GM18907 (cell line): Measurements from ENCODE around the gene POTEG.
"Not testable (repeated sequence)": the region's sequence is repeated elsewhere in the genome, so short reads cannot be mapped to it uniquely, and the experiment has no call there.

Source experiments
- ATAC-seq: cut with Tn5 transposase; IDR thresholded peaks from one replicate; pipeline ENCODE4 v1.9.1; 2021; ENCODE audit warnings: mild to moderate bottlenecking, moderate library complexity; ENCODE audit not compliant: unreplicated experiment

The POTEG gene

GRCh38 chr14:19434241-19434640, at the start of gene POTEG:
Gene POTEG (minus strand): TSS chr14:19434341. CDS start chr14:19434289, 52 bp downstream.
- ATAC-seq, result not testable (repeated sequence)

- ATAC-seq, result not testable (repeated sequence)
Measured at GRCh38 chr14:19482093-19482492, 48.0 kb upstream of the POTEG start.

GRCh38 chr14:19481421-19481820, 47.3 kb upstream of the POTEG start:
- not testable (repeated sequence) for ATAC-seq

GRCh38 chr14:19480491-19480890, 46.4 kb upstream of the POTEG start:
- not testable (repeated sequence) for ATAC-seq

- ATAC-seq, result not testable (repeated sequence)
Measured at GRCh38 chr14:19445761-19446160, 11.6 kb upstream of the POTEG start.

GRCh38 chr14:19439826-19440225, 5.7 kb upstream of the POTEG start:
- ATAC-seq, result not testable (repeated sequence)

GRCh38 chr14:19439219-19439618, 5.1 kb upstream of the POTEG start:
- ATAC-seq, result not testable (repeated sequence)

- not testable (repeated sequence) for ATAC-seq
Measured at GRCh38 chr14:19437126-19437443, 2.9 kb upstream of the POTEG start.

- not testable (repeated sequence) for ATAC-seq
Measured at GRCh38 chr14:19436311-19437125, 2.4 kb upstream of the POTEG start.

GRCh38 chr14:19435852-19436251, 1.7 kb upstream of the POTEG start:
- ATAC-seq, result not testable (repeated sequence)

GRCh38 chr14:19434891-19435290, 750 bp upstream of the POTEG start:
- not testable (repeated sequence) for ATAC-seq

GRCh38 chr14:19433765-19434164, 376 bp downstream of the POTEG start:
- not testable (repeated sequence) for ATAC-seq

GRCh38 chr14:19408519-19408918, 25.6 kb downstream of the POTEG start:
- not testable (repeated sequence) for ATAC-seq

GRCh38 chr14:19402097-19402496, 32.0 kb downstream of the POTEG start:
- ATAC-seq, result not testable (repeated sequence)

GRCh38 chr14:19394727-19395126, 39.4 kb downstream of the POTEG start:
- not testable (repeated sequence) for ATAC-seq

- not testable (repeated sequence) for ATAC-seq
Measured at GRCh38 chr14:19390230-19390629, 43.9 kb downstream of the POTEG start.

GRCh38 chr14:19388741-19389140, 45.4 kb downstream of the POTEG start:
- ATAC-seq, result not testable (repeated sequence)

GRCh38 chr14:19386996-19387395, 47.1 kb downstream of the POTEG start:
- ATAC-seq, result not testable (repeated sequence)

GRCh38 chr14:19386309-19386708, 47.8 kb downstream of the POTEG start:
- ATAC-seq, result not testable (repeated sequence)

- not testable (repeated sequence) for ATAC-seq
Measured at GRCh38 chr14:19384088-19384781, 49.9 kb downstream of the POTEG start.

- not testable (repeated sequence) for ATAC-seq
Measured at GRCh38 chr14:19383008-19383584, 51.0 kb downstream of the POTEG start.

- ATAC-seq, result not testable (repeated sequence)
Measured at GRCh38 chr14:19380137-19380536, 54.0 kb downstream of the POTEG start.
